Activated gamma-delta T cell (primary cell): ENCODE measurements around the gene NUP62.

Experiments used
- DNase-seq: peaks from one replicate; lab custom pipeline; 2025; lab: John Stamatoyannopoulos, UW

Gene NUP62

DNA sequence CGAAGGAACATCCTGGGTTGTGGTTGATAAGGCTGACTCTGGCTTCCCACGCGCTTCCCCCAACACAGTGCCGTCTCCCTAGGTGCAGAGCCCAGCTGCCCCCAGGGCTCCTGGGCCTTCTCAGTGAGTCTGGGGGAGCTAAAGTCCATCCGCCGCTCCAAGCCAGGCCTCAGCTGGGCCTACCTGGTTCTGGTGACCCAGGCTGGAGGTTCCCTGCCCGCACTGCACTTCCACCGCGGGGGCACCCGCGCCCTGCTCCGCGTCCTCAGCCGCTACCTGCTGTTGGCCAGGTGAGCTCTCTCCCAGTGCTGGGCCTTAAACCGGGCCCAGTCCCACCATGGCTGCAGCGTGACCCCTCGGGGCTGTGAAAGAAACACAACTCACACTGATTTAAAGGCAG is 48.1 kb downstream of the NUP62 start:
- no peak for DNase-seq

DNA sequence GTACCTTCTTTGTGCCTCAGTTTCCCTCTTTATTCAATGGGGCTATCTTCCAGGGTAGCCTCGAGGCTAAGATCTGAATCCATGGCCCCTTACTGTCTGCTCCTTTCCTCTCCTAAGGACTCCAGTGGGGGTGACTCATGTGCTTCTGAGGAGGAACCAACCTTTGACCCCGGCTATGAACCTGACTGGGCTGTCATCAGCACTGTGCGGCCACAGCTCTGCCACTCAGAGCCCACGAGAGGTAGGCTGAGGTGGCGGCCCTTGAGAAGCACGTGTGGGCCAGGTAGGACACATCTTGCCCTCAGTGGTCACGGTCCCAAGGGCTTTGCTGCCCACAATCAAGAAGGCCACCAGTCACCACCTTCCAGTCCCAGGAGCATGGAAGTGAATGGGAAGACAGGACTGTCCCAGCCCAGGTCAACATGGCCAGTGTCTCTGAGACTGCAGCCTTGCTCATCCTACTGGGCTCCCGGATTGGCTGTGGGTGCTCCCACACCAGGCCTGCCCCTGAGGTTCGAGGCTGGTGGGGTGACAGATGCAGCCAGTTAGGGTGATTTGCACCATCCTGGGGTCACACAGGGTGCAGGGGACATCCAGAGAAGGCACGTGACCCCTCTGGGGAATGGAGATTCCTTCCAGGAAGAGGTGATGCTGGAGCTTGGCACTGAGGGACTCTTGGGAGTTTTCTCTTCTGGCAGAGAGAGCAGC is 49.0 kb downstream of the NUP62 start:
- DNase-seq = no peak

DNA sequence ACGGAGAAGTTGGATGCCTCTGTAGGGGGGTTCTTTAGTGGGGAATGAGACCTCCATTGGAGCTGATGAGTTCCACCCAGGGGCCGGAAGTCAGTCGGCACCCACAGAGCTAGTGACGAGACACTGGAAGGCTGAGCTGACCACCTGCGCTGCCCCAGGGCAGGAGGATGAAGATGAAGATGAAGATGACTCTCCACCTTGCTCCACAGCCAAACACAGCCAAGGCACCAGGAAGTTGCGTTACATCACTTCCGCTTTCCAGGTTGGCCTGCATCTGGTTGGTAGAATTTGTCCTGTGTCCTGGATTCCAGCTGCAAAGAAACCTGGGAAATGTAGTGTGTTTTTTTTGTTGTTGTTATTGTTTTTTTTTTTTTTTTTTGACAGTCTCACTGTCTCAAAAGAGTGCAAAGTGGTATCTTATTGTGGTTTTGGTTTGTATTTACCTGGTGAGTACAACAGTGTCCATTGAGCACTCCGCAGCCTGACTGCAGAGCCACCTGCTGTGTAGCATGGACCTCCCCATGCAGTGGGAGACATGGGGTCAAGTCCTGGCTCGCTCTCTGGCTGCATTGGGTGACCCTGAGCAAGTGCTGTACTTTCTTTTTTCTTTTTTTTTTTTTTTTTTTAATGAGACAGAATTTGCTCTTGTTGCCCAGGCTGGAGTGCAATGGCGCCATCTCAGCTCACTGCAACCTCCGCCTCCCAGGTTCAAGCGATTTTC is 49.9 kb downstream of the NUP62 start:
- DNase-seq = no peak

DNA sequence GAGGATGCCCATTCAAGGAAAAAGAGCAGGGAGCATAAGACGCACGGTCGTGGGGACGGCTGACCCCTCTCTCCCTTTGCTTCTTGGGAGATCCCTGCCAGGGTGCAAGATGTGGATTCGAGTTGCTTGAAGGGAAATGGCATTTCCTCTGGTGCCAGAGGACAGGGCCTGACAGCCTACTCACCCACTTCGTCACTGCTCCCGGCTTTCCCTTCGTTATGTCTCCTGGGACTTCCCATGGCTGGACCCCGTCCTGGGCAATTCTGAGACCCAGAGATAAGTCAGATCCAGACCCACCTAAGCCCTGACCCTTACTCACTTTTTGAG is 50.6 kb downstream of the NUP62 start:
- no peak for DNase-seq

- DNase-seq = peak; percentile 93
Observed at GRCh38 chr19:49877879-49878743, 51.2 kb downstream of the NUP62 start.

DNA sequence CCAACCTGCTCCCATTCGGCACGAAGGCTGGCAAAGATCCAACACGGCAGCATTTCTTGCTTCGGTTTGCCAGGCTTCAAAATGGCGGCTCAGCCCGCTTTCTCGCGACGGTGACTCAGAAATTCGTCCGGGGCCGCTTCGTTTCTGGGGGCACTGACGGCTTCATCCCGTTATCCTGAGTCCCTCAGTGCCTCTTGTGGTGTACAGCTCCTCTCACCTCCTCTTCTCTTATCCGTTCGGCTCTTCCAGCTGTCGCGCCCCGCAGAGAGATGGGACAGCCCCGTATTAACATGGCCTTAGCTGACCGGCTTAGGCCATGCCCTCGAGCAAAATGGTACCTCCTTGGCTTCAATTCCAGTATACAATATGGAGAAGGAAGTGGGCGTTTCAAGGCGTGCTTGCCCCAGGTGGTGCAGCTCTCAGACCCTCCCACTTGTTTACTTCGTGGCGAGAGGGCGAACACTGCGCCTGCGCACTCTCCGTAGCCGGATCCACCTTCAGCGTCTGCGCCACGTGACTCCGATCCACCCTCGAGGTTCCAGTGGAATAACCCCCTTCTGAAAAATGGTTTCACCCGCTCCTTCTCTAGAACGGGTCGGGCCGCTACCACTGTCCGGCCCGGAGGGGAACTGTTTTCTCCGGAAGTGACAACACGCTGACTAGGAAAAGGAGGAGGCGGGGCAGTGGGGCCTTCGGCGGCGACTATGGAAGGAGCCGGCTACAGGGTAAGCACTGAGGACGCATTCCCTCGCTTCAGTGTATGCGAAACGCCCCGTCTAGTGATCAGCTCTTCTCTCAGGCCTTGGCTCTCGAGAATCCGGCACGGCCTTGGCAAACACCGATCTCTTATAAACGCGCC is 52.1 kb downstream of the NUP62 start, which contains the start of the genes AKT1S1 and TBC1D17:
TSS of gene AKT1S1 (minus strand) at position 336 of the 859 bp plus-strand sequence. CDS start 4,060 bp downstream, outside the sequence.
TSS of gene TBC1D17 (plus strand) at position 683 of the 859 bp plus-strand sequence. CDS start at position 705, 22 bp downstream.
- peak; percentile 90 for DNase-seq

- DNase-seq = peak; percentile 92
Observed at GRCh38 chr19:49876422-49877019, 52.8 kb downstream of the NUP62 start.

- no peak for DNase-seq
Observed at GRCh38 chr19:49875857-49876421, 53.4 kb downstream of the NUP62 start.

DNA sequence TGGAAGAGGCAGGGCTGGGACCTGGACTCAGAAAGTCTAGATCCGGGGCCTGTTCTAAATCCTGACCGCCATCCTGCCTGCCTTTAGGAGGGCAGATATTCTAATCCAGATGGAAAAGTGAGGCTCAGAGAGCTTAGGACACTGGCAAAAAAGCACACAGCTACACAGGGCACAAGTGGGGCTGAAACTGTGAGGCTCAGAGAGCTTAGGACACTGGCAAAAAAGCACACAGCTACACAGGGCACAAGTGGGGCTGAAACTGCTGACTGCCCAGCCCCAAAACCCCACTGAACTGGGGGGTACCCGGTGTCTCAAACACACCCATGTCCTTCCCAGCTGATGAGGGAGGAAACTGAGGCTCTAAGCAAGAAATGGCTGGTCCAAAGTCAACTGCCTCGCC is 54.1 kb downstream of the NUP62 start:
- DNase-seq = no peak

DNA sequence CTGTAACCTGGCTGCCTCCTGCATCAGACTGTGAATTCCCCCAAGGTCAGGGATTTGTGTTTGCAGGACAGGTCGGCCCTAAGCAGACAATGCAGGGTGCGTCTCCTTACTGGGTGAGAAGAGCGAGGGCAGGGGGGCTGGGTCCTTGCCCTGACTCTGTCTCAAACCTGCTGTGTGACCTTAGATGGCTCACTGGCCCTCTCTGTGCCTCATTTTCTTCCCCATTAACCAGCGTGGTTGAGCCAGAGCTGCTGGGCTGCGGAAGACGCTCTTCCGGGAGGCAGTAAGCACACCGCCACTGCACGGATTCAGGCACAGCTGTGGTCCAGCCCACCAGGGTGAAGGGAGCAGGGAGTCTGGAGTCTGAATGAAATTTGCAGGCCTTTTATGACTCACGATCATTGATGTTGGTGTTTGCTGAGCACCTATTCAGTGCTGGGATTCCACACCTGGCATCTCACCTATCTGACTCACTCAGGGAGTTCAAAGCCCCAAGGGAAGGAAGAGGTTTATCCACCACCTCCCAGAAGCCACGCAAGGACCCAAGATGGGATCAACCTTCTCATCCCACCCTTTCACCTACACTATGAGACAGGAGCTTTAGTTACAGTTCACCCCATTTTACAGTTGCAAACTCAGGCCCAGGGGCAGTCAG is 54.7 kb downstream of the NUP62 start:
- no peak for DNase-seq

GRCh38 chr19:49873834-49874233 is 55.5 kb downstream of the NUP62 start:
- no peak for DNase-seq

DNA sequence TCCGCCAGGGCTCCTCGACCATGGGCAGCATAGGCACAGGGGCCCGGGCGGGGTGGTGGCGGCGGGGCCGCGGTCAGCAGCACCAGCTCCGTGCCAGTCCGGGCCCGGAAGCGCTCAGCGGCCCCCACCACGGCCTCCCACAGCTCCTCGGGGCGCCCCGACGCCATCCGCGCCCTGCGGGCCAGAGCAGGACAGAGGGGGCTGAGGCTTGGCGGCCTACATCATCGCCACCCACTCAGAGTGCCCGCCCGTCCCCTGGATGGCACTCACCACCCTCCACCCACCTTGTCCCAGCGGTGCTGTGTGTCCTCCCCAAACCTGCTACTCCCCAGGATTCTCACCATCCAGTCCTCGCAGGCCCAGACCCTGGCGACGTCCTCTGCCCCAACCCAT is 56.2 kb downstream of the NUP62 start:
- no peak for DNase-seq

- DNase-seq = no peak
Observed at GRCh38 chr19:49872245-49873128, 56.8 kb downstream of the NUP62 start.

DNA sequence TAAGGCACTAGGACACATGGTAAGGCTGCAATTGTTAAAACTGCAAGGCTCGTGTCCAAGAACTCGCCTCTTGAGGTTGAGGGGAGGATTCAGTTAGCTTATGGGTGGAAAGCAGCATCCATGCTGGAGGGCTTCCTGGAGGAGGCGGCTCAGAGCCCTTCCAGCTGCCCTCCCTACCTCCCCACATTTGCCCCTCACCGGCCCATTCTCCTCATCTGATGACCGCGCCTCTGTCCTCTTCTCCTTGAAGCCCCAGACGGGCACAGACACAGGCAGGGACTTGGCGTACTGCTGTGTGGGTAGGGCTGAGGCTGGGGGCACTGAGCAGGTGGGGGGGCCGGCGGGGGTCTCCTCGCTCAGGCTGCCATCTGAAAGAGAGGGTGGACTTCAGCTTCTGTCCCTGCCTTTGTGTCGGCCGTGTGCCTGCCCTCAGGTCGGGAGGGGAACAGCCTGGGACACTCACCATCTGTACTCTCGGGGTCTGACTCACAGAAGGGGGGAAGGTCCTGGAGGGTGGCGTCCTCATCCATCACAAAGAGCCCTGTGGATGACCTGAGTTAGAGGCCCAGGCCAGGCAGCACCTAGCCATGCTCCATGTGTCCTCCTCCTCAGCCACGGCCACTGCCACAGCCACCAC is 57.8 kb downstream of the NUP62 start:
- DNase-seq = no peak

GRCh38 chr19:49870309-49870901 is 58.9 kb downstream of the NUP62 start:
- DNase-seq = no peak

- DNase-seq = peak; percentile 75
Observed at GRCh38 chr19:49869484-49870308, 59.6 kb downstream of the NUP62 start.

GRCh38 chr19:49869009-49869483 is 60.3 kb downstream of the NUP62 start:
- DNase-seq = no peak
